Ammon's horn (tissue), 1 donor: ENCODE results near the gene NDNF.

Source experiments
- DNase-seq: peaks from one replicate; pipeline ENCODE4 v3.0.0-alpha.2; 2016; ENCODE audit warnings: low spot score

NDNF gene

GRCh38 chr4:121070696-121071639, 1.4 kb downstream of the NDNF start:
- DNase-seq = no peak

DNA sequence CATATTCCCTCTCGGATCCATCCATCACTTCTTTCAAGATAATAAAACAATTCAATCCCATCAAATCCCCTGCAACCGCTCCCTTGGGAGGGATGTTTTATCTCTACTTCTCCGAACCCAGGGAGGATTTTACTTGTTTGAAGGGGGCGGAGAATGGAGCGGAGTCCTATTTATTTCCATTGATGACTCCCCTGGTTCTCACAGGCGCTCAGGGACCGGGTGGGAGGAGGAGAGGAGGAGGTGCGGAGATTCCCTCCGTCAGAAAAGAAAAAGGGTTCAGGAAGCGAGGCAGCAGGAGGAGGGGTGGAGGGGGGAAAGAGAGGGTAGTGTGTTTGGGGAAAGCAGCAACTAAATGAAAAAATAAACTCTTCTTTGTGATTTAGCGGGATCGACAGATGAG, 2.1 kb downstream of the NDNF start:
- no peak for DNase-seq

DNA sequence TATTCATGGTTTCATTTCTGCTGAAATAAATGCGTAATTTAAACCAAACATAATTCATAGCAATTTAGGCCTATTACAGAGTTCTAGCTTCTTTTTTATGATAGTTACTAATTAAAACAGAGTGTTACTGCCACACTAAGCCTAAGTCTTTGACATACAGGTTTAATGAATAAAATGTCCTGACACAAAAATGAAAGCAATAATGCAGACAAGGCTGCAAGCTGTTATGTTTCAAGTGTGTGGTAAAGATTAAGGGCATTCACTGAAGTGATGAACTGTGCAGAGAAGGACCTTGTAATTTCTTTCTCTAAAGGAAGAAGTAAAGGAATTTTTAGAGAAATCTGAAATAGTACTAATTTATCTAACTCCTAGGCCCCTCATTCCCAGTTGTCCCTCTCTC, 2.9 kb downstream of the NDNF start:
- no peak for DNase-seq

- no peak for DNase-seq
These were observed 7.9 kb downstream of the NDNF start for GRCh38 chr4:121064482-121064881.

GRCh38 chr4:121062521-121062920, 9.8 kb downstream of the NDNF start:
- DNase-seq = no peak

DNA sequence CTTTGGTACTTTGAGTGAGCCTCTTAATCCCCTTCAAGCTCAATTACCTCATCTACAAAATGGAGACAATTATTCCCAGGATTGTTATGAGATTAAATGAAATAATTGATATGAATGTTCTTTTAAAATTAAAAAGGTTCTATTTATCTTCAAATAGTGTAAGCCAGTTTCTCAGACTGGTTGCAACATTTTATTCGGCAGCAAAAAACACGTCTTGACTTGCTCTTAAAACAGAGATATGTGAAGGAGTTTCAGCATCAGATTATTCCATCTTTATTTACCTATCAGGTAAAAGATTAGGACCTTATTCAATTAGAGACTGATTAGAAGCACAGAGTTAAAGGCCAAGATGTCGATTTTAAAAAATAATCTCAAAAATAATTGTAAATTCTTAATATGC, 10.5 kb downstream of the NDNF start:
- DNase-seq = no peak

DNA sequence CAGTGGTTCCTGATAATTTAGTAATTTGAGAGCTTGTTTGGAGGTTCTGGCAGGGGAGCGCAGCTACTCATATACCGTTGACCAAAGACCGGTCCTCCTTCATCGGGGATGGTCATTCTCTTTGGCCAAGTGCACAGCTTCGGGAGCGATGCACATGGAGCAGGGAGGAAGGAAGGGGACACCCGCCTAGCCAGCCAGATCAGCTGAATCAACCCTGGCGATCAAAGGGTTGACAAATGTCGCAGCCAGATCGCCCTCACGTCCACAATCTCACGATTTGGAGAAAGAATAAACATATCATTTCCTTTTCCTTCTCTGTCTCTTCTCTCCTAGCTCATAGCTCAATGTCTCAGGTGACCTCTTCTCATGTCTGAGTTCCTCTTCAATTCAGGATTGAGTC, 11.1 kb downstream of the NDNF start:
- no peak for DNase-seq

DNA sequence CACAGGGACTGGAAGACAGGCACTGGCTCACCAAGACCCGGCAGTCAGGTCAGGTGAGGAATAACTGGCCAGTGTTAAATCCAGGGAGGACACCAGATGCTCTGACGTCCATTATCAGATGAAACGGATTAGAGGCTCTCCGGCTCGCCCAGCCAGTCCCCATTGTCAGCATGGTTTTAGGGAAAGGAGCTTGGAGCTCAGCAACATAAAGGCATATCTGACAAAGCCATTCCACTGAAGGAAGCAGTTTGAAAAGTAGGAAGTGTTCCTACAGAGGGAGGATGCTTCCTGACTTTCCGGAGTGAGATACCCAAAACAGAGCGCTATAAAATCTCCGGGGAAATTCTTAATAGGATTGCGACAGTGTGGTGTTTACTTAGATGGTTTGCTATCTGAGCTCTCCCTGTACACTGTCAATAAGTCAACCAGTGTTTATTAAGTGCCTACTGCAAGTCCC, 14.8 kb downstream of the NDNF start:
- no peak for DNase-seq

- DNase-seq = no peak
These were observed 16.3 kb downstream of the NDNF start for GRCh38 chr4:121056066-121056465.

DNA sequence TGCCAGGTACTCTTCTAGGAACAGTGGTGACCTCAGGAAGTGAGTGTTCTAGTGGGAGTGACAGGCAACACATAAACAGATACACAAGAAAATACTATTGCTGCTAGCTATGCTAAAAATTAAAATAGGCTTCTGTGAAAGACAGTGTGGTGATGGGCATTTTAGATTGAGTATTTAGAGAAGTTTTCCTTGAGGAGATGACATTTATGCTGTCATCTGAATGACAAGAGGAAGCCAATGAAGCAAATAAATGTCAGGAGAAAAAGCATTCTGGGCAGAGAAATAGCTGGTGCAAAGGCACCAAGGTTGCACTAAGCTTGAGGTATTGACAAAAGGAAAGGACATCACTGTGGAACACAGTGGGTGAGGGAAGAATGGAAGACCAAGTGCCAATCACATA, 18.0 kb downstream of the NDNF start:
- DNase-seq = no peak

- no peak for DNase-seq
These were observed 18.7 kb downstream of the NDNF start for GRCh38 chr4:121053601-121054143.

GRCh38 chr4:121050300-121050699, 22.0 kb downstream of the NDNF start:
- no peak for DNase-seq

DNA sequence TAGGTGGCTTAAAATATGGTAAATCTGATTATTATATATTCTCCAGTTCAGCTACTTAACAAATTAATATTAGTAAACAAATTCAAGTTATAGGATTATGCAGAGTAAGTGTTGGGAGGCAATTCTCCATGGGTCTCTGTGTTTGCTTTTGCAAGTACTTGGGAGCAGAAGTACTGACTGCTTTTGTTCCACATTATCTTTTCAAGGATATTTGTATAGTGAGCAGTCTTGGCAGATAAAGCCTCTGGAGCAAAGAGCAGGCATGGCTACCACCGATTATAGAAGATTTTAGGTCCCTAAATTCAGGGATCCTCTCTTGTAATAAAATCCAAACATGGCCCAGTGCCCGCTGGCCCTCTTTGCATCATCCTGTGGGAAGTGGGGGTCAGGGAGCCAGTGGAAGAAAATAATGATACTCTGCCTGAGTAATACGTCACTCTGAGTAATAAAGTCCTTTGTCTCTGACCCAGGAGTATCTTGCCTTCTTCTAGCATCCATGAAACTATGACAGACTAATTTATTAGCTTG, 23.2 kb downstream of the NDNF start:
- DNase-seq = no peak

DNA sequence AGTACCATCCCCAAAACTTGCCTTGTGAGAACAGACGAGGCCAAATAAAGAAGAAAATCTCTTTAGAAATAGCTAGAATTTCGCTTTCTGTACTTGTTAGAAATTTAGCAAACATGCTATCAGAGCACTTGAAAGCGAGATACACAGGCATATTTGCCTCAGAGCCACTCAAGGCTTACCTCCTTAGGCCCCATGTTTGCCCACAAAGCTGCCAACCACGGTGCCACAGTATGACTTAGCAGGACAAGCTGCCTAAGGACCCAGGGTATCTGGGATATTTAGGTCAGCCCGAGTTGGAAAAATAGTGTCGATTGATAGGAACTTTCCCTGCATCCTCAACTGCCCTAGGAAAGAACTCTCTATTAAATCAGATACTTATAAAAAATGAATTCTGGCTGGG, 24.2 kb downstream of the NDNF start:
- no peak for DNase-seq

GRCh38 chr4:121041307-121042090, 30.8 kb downstream of the NDNF start:
- DNase-seq = no peak

DNA sequence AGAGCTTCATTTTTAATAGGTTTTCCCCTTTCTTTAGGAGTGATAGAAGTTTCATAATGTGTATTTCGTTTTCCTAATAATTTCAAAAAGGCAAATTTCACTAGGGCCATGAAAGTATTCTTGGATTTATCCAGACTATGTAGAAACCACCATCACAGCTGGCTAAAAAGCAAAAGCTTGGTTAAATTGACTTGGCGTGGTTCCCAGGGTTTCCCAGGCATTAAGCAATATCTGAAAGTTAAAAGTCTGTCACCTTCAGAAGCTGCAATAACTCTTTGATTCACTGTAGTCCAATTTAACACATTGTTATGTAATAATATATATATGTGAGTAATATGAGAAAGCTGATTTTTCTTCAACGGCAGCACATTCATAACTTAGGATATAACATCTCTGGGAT, 38.3 kb downstream of the NDNF start:
- DNase-seq = no peak

GRCh38 chr4:121030711-121031110, 41.6 kb downstream of the NDNF start:
- no peak for DNase-seq

DNA sequence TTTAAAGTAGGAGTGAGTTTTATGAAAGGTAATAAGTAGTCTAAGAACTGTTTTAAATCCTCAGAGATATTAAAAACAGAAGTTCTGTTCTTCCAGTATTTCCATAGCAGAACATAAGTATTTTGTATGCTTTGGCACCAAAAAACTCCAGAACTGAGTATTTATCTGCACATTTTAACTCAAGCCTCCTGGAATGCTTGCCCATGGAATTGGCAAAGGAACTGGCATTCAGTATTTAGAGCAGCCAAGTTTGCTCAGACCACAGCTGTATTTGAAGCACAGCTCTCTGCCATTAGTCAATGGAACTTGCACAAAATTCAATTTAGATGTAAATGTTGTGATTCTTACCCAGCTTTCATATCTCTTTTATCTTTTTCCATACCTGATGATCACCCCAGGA, 42.2 kb downstream of the NDNF start:
- DNase-seq = no peak

DNA sequence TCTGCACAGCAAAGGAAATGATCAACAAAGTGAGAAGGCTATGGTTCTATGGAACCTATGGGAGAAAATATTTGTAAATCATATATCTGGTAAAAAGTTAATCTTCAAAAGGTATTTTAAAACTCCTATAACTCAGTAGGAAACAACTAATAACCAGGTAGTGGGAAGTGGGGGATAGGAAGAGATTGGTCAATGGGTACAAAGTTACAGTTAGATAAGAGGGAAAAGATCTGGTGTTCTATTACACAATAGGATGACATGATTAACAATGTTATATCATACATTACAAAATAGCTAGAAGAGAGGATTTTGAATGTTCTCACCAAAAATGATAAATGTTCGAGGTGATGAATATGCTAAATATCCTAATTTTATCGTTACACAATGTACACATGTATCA, 46.3 kb downstream of the NDNF start:
- no peak for DNase-seq

DNA sequence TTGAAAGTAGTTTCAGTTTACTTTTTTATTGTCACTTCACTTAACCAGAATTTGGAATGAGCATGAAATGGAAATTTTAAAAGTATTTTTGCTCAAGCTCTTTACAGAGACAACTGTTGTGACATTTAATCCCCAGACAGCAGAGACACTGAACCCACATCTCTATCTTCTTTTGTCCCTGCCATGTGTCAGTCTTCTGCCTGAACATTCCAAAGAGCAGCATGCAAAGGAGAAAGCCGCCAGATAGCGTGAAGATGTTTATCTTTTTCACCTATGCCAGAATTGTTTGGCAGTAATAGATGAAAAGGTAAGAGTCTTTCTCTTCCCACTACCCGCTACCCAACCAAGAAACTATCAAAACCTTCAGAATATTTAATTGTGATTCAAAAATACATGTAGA, 46.8 kb downstream of the NDNF start:
- DNase-seq = no peak

- DNase-seq = no peak
These were observed 53.8 kb downstream of the NDNF start for GRCh38 chr4:121018543-121018942.

DNA sequence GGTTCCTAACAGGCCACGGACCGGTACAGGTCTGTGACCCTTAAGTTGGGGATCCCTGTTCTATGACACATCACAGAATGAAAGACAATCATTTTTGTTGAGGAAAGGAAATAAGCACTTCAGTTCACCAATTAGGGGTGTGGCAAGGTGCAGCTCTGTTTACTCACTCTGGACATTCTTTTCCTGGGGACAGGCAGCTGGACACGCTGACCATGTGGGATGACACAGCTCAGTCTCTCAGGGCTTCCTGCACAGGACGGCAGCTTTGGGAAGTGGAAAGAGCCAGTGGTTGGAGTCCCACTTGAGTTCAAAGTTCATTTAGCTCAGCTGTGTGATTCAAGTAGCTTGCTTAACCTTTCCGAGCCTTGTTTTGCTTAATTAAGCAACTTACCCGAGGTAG, 55.7 kb downstream of the NDNF start:
- no peak for DNase-seq

DNA sequence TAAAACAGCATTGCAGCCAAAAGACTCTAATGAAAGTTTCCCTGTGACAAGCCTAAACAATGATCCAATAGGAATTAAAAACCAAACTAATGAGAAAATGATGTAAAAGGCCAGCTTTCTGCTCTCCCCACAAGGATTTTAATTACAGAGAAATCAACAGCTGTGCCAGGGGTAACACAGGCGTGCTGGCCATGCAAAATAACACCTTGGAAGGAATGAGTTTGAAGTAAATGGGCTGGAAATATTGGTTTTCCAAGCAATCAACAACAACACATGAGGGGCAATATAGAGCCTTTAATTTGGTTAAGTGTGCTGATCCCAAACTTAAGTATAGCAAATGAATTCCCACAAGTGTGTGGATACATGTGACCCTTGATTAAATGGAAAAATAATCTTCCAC, 56.9 kb downstream of the NDNF start:
- no peak for DNase-seq
